GM19455 (cell line): ENCODE data around the gene MCF2L2.

Source experiments
- ATAC-seq: cut with Tn5 transposase; IDR thresholded peaks from one replicate; pipeline ENCODE4 v1.9.1; 2021; ENCODE audit not compliant: unreplicated experiment

Gene MCF2L2

GRCh38 chr3:183272791-183273190 lies 155.6 kb downstream of the MCF2L2 start:
- ATAC-seq, result no peak

GRCh38 chr3:183272142-183272541 lies 156.3 kb downstream of the MCF2L2 start:
- no peak for ATAC-seq

- no peak for ATAC-seq
Observed at GRCh38 chr3:183270344-183270743, 158.1 kb downstream of the MCF2L2 start.

GRCh38 chr3:183269345-183269744 lies 159.1 kb downstream of the MCF2L2 start:
- ATAC-seq, result no peak

GRCh38 chr3:183268366-183268765 lies 160.1 kb downstream of the MCF2L2 start:
- no peak for ATAC-seq

GRCh38 chr3:183267140-183267539 lies 161.3 kb downstream of the MCF2L2 start:
- ATAC-seq, result no peak

- ATAC-seq, result no peak
Observed at GRCh38 chr3:183266454-183266853, 162.0 kb downstream of the MCF2L2 start.

GRCh38 chr3:183265834-183266417 lies 162.5 kb downstream of the MCF2L2 start:
- no peak for ATAC-seq

- no peak for ATAC-seq
Observed at GRCh38 chr3:183265157-183265642, 163.2 kb downstream of the MCF2L2 start.

GRCh38 chr3:183264268-183264667 lies 164.2 kb downstream of the MCF2L2 start:
- ATAC-seq, result no peak

GRCh38 chr3:183262875-183263378 lies 165.5 kb downstream of the MCF2L2 start:
- no peak for ATAC-seq

GRCh38 chr3:183261151-183261724 lies 167.2 kb downstream of the MCF2L2 start:
- ATAC-seq, result no peak

- no peak for ATAC-seq
Observed at GRCh38 chr3:183260167-183260904, 168.1 kb downstream of the MCF2L2 start.

- no peak for ATAC-seq
Observed at GRCh38 chr3:183259621-183260020, 168.8 kb downstream of the MCF2L2 start.

- no peak for ATAC-seq
Observed at GRCh38 chr3:183259087-183259486, 169.3 kb downstream of the MCF2L2 start.

- ATAC-seq, result no peak
Observed at GRCh38 chr3:183255348-183255730, 173.1 kb downstream of the MCF2L2 start.

- no peak for ATAC-seq
Observed at GRCh38 chr3:183254487-183255347, 173.7 kb downstream of the MCF2L2 start.

- no peak for ATAC-seq
Observed at GRCh38 chr3:183253528-183254486, 174.6 kb downstream of the MCF2L2 start.

- no peak for ATAC-seq
Observed at GRCh38 chr3:183252973-183253527, 175.4 kb downstream of the MCF2L2 start, which contains the start of gene B3GNT5. Gene B3GNT5, plus strand, starts transcription at chr3:183253253. Its CDS starts 16,546 bp downstream, at chr3:183269799.
